Parathyroid adenoma (tissue), 2 donors: ENCODE data around the gene PRR33.

Source experiments
- H2AFZ ChIP-seq: fragments of 300-600 bp; sonication (generic); one replicate; pipeline ENCODE4 v1.7.0; 2017; ENCODE audit warnings: antibody characterized with exemption, mild to moderate bottlenecking
- H3K27ac ChIP-seq: fragments of 300-600 bp; sonication (generic); one replicate; pipeline ENCODE4 v1.7.0; 2017
- H3K27me3 ChIP-seq: fragments of 300-600 bp; sonication (generic); one replicate; pipeline ENCODE4 v1.7.0; 2017; ENCODE audit warnings: low read length; ENCODE audit not compliant: control insufficient read depth, insufficient read depth
- H3K36me3 ChIP-seq: fragments of 300-600 bp; sonication (generic); one replicate; pipeline ENCODE4 v1.7.0; 2017; ENCODE audit warnings: low read length; ENCODE audit not compliant: control insufficient read depth, insufficient read depth
- H3K4me1 ChIP-seq: fragments of 300-600 bp; sonication (generic); one replicate; pipeline ENCODE4 v1.7.0; 2017; ENCODE audit warnings: control low read depth
- H3K4me2 ChIP-seq: fragments of 300-600 bp; sonication (generic); one replicate; pipeline ENCODE4 v1.7.0; 2017; ENCODE audit warnings: low read length
- H3K4me3 ChIP-seq: fragments of 300-600 bp; sonication (generic); one replicate; pipeline ENCODE4 v1.7.0; 2017; ENCODE audit warnings: low read depth, low read length
- H3K79me2 ChIP-seq: fragments of 300-600 bp; sonication (generic); one replicate; pipeline ENCODE4 v1.7.0; 2017; ENCODE audit warnings: control low read depth
- H3K9ac ChIP-seq: fragments of 300-600 bp; sonication (generic); one replicate; pipeline ENCODE4 v1.7.0; 2017; ENCODE audit warnings: mild to moderate bottlenecking
- H3K9me3 ChIP-seq: fragments of 300-600 bp; sonication (generic); one replicate; pipeline ENCODE4 v1.7.0; 2017; ENCODE audit warnings: low read length; ENCODE audit not compliant: control insufficient read depth
- CTCF ChIP-seq: fragments of 300-600 bp; sonication (generic); IDR thresholded peaks from one replicate; pipeline ENCODE4 v1.7.0; 2017; ENCODE audit warnings: antibody characterized with exemption, mild to moderate bottlenecking
- donor health status: primary hyperparathyroidism.

The PRR33 gene

DNA sequence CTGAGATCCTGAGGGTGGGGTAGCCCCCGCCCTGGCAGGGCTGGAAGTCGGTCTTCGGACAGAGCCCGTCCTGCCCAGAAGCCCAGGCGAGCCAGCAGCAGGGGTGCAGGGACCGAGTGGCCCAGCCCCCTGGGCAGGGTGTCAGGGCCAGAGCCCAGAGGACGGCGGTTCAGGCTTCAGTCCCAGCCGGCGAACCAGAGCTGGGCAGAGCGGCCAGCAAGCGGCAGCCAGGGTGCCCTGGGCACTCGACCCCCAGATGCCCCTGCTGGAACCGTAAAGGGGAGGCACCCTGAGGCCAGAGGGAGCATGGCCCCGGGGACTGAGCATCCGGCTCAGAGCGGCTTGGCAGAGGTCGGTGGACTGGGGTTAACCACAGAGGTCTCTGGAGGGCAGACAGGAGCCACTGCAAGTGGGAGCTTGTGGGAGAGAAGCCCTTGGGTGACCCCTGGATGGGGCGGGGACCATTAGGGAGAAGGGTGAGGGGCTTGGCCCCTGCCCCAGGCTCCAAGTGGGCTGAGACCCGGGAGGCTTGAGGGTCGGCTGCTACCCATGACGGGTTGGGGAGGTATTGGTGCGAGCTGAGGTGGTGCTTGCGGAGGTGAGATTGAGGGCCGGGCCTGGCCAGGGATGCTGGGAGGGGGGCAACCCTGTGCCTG, 22.9 kb downstream of the PRR33 start:
- H2AFZ ChIP-seq = no peak overlapping the region
- H3K4me1 ChIP-seq = no peaks in the 10 kb centered on the region
- no peaks in the 10 kb centered on the region for H3K9me3 ChIP-seq
- no peak overlapping the region for H3K27ac ChIP-seq
- H3K4me3 ChIP-seq = no peak overlapping the region
- no peak overlapping the region for H3K9ac ChIP-seq
- no peak for TF ChIP-seq CTCF
- no peaks in the 10 kb centered on the region for H3K27me3 ChIP-seq
- H3K79me2 ChIP-seq = no peaks in the 10 kb centered on the region
- H3K36me3 ChIP-seq = no peaks in the 10 kb centered on the region
- no peak overlapping the region for H3K4me2 ChIP-seq

DNA sequence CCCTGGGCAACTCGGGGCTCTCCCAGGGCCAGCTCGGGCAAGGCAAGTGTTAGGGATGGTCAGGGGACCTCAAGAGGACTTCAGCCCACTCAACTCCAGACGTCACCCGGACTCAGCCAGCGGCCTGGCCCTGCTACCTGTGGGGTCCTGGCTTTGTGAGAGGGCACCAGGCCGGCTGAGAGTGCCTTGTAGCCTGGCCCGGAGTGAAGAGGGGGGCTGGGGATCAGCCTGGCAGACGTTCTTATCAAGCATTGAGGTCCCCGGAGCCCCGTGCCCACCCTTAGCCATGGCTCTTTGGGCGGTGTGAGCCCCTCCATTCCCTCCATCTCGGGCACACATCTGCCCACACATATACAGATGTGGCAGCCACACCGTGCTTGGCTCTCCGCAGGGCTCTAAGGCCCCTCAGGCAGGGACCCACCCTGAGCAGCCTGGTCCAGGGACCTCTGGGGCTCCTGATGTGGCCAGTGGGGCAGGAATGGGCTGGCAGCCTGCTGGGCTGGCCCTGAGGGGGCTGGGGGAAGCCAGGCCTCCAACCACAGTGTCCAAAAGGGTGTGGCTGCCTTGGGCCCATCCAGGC, 23.5 kb downstream of the PRR33 start:
- H3K9me3 ChIP-seq = no peaks in the 10 kb centered on the region
- H3K79me2 ChIP-seq = no peaks in the 10 kb centered on the region
- H3K4me3 ChIP-seq = no peak overlapping the region
- no peaks in the 10 kb centered on the region for H3K4me1 ChIP-seq
- H3K27me3 ChIP-seq = no peaks in the 10 kb centered on the region
- H3K4me2 ChIP-seq = no peak overlapping the region
- TF ChIP-seq CTCF = no peak
- no peak overlapping the region for H3K9ac ChIP-seq
- H3K36me3 ChIP-seq = no peaks in the 10 kb centered on the region
- H2AFZ ChIP-seq = no peak overlapping the region
- H3K27ac ChIP-seq = no peak overlapping the region

GRCh38 chr11:1867381-1867780, 24.3 kb downstream of the PRR33 start:
- H3K36me3 ChIP-seq = no peaks in the 10 kb centered on the region
- H3K27ac ChIP-seq = no peak overlapping the region
- no peak for TF ChIP-seq CTCF
- H3K79me2 ChIP-seq = no peaks in the 10 kb centered on the region
- H3K9ac ChIP-seq = no peak overlapping the region
- H3K4me3 ChIP-seq = no peak overlapping the region
- H3K4me1 ChIP-seq = no peaks in the 10 kb centered on the region
- no peak overlapping the region for H2AFZ ChIP-seq
- no peak overlapping the region for H3K4me2 ChIP-seq
- no peaks in the 10 kb centered on the region for H3K9me3 ChIP-seq
- no peaks in the 10 kb centered on the region for H3K27me3 ChIP-seq

GRCh38 chr11:1866776-1867175, 24.9 kb downstream of the PRR33 start:
- H3K4me1 ChIP-seq = no peaks in the 10 kb centered on the region
- no peak overlapping the region for H3K9ac ChIP-seq
- no peak overlapping the region for H3K4me2 ChIP-seq
- no peak overlapping the region for H3K4me3 ChIP-seq
- H3K79me2 ChIP-seq = no peaks in the 10 kb centered on the region
- TF ChIP-seq CTCF = no peak
- H3K27ac ChIP-seq = no peak overlapping the region
- H2AFZ ChIP-seq = no peak overlapping the region
- no peaks in the 10 kb centered on the region for H3K9me3 ChIP-seq
- no peaks in the 10 kb centered on the region for H3K27me3 ChIP-seq
- no peaks in the 10 kb centered on the region for H3K36me3 ChIP-seq

DNA sequence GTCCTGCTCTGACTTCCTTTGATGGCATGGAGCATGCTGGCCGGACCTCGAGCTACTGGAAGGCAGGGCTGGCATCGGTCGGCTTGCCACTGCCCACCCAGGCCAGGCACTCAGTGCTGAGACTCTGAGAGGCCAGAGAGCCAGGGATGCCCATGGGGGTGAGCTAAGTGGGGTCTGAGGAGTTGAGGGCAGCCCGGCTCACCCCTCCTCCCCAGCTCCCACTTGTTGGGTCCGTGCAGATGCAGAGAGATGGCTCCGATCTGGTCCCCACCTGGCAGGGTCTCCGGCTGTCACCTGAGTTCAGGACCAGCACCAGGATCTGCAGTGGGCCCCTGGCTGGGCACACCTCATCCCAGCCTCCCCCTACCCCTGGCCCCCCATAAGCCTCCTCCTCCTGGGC, 25.5 kb downstream of the PRR33 start:
- Histone ChIP-seq H3K9me3 (no peaks in the 10 kb centered on the region), H3K9ac (no peak overlapping the region), H3K27me3 (no peaks in the 10 kb centered on the region), H3K36me3 (no peaks in the 10 kb centered on the region), H3K4me2 (no peak overlapping the region), H2AFZ (no peak overlapping the region), H3K79me2 (no peaks in the 10 kb centered on the region), H3K27ac (no peak overlapping the region), H3K4me1 (no peaks in the 10 kb centered on the region), H3K4me3 (no peak overlapping the region)
- no peak for TF ChIP-seq CTCF
